GM18867 (cell line): ENCODE data around the gene SIGLEC14.
"Not testable (repeated sequence)": the region's sequence is repeated elsewhere in the genome, so short reads cannot be mapped to it uniquely, and the experiment has no call there.

Experiments
- ATAC-seq: cut with Tn5 transposase; IDR thresholded peaks from one replicate; pipeline ENCODE4 v1.9.1; 2021; ENCODE audit warnings: mild to moderate bottlenecking, moderate library complexity; ENCODE audit not compliant: unreplicated experiment

The SIGLEC14 gene, protein sequence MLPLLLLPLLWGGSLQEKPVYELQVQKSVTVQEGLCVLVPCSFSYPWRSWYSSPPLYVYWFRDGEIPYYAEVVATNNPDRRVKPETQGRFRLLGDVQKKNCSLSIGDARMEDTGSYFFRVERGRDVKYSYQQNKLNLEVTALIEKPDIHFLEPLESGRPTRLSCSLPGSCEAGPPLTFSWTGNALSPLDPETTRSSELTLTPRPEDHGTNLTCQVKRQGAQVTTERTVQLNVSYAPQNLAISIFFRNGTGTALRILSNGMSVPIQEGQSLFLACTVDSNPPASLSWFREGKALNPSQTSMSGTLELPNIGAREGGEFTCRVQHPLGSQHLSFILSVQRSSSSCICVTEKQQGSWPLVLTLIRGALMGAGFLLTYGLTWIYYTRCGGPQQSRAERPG

DNA sequence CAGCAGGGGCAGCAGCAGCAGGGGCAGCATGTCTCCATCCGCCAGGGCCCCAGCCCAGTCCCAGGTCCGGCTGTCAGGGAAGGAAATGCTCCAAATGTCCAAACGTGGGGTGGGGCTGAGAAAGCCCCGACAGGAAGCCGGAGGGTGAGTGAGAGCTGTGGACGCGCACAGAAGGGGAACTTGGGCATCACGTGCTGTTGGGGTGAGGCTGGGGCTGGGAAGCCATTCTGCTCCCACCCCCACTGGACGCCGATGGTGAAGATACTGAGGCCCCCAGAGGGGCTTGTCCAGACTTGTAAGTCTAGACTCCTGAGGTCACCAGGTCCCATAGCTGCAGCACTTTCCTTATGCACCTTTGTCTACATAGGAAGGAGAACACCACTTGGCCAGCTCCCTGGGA, at the start of gene SIGLEC14:
SIGLEC14 (minus strand) TSS at position 96 of the 400 bp plus-strand sequence; CDS start at position 30, 66 bp downstream.
- ATAC-seq = not testable (repeated sequence)

DNA sequence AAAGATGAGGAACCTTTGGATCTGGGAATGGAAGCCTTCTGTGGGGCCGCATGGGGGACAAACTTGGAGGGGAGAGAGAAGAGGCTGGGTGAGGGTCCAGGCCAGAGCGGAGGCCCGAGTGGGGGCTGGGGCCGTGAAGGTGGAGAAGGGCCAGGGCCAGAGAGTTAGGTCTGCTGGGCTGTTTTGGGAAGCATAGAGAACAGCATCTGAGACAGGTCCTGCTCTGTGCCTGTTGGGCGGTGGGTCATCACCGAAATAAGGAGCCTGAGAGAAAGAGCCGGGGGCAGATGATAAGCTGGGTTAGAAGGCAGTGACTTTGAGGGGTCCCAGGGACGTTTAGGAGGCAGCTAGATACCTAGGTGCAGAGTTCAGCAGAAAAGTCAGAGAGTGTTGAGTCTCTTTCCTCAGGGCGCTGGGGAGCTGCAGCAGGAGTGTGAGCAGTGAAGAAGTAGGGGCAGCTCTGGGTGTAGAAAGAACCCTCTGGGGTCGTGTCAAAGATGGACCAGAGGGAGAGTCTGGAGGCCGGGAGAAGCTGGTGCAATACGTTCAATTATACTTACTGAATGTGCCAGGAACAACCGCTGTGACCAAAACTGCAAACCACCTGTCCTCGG, 49.2 kb upstream of the SIGLEC14 start:
- no peak for ATAC-seq

DNA sequence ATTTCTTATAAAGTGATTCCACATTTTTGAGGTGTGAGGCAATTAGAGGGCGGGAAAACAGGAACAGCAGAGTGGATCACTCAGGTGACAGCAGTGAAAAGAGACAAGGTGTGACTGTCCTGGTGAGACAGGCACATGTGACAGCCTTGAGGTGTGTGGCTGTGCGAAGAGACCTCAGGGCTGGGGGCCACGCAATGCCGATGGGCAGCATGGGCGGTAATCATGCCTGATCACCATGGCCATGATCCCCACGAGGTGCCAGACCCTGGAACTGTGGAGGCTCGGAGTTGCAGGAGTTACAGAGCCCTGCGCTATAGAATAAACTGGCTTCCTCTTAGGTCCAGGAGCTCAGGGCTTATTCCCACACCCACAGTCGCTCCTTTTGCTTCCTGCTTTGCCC, 48.5 kb upstream of the SIGLEC14 start:
- no peak for ATAC-seq

DNA sequence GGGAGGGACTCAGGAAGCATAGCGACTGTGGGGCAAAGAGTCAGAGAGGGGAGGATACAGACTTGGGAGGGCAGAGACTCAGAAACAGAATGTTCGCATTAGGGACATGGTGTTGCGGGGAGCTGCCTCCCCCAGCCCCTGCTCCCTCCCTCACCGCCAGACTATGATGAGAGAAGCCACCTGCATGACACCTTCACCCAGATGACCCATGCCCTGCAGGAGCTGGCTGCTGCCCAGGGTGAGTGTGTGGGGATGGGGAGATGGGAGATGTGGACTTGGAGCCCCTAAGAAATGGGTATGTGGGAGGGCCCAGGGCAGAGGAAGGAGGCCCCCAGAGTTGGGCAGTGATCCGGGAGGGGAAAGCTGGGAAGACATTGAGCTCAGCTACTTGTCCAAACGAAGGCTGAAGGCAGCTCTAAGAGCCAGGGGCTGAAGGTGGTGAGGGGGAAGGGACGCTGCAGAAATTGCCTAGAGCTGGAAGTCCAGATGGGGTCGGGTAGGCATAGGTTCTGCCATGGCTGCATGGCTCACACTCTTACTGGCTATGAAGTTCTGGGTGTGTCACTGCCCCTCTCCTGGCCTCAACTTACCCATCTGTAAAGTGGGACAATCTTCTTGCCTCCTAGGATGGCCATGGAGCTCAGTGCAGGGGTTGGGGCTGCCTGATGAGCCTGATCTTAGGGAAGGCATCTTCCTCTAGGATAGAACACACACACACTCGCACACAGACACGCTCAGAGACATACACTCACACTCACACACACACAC, 47.9 kb upstream of the SIGLEC14 start:
- no peak for ATAC-seq

DNA sequence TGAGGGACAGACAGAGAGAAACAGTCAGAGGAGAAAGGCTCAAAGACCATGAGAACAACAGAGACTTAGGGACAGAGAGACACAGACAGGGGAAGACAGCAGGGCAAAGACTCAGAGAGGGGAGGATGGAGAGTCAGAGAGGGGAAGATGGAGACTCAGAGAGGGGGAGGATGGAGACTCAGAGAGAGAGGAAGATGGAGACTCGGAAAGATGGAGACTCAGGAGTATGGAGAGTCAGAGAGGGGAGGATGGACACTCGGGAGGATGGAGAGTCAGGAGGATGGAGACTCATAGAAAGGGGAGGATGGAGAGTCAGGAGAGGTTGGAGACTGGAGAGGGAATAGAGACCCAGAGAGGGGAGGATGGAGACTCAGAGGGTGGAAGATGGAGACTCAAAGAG, 47.2 kb upstream of the SIGLEC14 start:
- ATAC-seq = no peak

DNA sequence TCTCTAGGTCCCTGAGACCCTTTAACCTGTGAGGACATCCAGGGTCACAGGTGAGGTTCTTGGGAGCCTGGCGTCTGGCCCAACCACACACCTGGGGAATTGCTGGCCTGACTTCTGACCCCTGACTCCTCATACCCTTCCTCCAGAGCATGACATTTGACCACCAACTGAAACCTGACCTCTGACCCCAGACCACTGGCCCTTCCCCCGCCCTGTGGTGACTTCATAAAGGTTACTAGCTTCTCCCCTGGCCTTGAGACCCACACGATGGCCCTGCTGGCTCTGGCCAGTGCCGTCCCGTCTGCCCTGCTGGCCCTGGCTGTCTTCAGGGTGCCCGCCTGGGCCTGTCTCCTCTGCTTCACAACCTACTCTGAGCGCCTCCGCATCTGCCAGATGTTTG, 46.6 kb upstream of the SIGLEC14 start, which contains the start of gene SPACA6:
SPACA6 (plus strand) TSS at position 71 of the 400 bp plus-strand sequence; CDS start at position 268, 197 bp downstream.
- ATAC-seq = no peak

DNA sequence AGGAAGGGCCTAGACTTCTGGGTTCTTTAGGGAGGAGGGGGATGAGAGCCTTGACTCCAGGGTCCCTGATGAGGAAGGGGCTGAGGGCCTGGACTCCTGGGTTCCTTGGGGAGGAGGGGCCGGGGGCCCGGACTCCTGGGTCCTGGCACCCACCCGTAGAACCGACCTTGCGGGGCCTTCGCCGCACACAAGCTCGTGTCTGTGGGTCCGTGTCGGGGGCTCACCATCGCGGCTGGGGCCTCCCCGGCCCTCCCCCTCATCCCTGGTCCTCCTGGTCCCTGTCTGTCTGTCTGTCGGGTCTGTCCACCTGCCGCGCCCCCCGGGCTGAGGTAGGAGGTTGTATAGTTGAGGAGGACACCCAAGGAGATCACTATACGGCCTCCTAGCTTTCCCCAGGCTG, 45.8 kb upstream of the SIGLEC14 start:
- no peak for ATAC-seq

DNA sequence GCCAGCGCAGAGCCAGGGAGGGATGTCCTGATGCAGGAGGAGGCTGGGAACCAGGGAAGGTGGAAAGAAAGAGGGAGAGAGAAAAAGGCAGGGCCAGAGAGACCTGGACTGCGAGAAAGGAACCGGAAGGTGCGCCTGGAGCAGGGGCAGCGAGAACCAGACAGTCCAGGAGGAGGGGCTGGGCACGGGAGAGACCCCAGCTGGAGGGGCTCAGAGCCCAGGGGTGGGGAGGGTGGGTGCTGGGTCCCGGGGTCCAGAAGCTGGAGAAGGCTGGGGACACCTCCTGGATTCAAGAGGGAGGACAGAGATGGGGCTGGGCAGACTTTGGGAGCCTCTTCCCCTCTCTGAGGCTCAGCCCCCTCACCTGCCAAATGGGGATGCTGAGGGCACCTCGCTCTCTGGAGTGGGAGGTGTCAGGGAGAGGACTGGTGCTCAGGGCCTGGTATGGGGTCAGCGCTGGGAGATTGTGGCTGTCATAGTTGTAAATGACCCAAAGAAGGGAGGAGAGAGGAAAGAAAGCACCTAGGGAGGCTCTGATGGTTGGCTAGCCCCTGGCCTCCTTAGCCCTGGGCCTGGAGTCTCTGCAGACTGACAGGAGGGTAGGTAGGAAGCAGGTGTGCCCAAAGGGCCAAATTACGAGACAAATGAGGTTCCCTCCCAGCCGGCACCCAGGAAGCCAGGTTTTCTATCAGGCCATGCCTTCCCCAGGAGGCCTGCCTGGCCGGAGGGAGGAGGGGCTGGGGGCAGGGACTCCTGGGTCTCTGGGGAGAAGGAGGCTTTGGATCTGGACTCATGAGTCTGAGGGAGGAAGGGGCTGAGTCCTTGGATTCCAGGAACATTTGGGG, 45.2 kb upstream of the SIGLEC14 start:
- ATAC-seq = no peak

DNA sequence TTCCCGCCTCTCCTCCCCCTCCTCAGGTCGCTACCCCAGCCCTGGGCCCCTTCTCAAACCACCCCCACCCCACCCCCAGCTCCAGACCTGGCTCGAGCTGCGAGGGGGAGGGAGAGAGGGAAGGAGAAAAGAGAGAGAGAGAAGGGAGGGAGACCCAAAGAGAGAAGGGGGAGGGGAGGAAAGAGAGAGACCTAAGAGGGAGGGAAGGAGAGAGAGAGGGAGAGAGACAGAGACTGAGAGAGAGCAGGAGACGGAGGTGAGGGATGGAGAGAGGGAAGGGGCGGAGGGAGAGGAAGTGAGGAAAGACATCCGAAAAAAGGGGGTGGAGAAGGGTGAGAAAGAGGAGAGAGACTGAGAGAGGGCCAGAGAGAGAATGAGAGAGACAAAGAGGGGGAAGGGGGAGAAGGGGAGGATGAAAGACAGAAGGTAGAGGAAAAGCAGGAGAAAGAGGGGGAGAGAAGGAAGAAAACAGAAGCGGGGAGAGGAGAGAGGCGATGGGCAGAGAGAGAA, 44.5 kb upstream of the SIGLEC14 start:
- ATAC-seq = no peak

DNA sequence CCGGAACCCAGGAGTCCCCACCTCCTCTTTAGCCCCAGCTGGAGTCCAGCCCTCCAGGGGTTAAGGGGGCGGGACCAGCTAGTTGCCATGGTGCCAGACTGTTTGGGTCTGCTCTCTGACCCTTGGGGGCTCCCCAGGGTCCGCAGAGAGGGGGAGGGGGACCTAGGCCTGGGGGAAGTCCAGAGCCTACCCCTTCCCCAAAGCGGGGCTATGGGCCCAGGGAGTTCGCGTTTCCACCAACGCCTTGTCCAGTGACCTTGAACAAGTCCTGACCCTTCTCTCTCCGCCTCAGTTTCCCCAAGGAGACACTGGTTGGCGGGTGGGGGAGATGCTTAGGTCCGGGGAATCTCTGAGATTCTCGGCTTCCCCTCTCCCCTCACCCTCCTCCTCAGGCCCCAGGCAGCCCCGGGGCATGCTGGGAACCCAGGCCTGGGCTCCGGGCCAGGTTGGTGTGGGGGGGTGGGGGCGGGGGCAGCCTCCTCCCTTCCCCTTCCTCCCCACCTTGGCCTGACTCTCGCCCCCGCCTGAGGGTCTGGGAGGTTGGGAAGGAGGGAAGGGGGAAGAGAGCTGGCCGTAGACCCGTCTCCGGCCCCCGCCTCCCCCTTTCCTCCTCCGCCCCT, 43.9 kb upstream of the SIGLEC14 start:
- no peak for ATAC-seq

DNA sequence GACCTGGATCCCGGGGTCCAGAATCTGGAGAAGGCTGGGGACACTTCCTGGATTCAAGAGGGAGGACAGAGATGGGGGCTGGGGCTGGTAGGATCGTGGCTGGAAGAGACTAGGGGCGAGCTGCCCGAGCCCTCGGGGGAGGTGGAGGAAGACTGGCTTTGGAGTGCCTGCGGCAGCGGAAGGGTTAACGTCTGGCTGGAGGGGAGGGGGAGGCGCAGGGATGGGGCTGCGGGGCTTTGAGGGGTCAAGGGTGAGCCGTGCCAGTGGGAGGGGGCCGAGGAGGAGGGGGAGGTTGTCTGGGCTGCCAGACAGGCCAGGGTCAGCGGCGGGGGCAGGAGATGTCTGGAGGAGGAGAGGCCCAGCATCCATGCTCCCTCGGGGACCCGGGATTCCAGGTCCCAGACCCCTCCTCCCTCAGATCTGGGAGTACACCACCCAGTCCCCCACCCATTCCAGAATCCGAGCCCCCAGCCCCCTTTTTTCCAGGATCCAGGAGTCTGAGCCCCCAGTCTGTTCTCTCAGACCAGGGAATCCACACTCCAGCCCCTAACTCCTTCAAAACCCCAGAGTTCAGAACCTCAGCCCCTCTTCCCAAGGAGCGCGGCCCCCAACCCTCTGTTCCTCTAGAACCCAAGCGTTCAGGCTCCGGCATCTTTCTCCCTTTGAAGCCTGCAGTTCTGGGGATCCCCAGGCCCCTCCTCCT, 43.3 kb upstream of the SIGLEC14 start:
- no peak for ATAC-seq

DNA sequence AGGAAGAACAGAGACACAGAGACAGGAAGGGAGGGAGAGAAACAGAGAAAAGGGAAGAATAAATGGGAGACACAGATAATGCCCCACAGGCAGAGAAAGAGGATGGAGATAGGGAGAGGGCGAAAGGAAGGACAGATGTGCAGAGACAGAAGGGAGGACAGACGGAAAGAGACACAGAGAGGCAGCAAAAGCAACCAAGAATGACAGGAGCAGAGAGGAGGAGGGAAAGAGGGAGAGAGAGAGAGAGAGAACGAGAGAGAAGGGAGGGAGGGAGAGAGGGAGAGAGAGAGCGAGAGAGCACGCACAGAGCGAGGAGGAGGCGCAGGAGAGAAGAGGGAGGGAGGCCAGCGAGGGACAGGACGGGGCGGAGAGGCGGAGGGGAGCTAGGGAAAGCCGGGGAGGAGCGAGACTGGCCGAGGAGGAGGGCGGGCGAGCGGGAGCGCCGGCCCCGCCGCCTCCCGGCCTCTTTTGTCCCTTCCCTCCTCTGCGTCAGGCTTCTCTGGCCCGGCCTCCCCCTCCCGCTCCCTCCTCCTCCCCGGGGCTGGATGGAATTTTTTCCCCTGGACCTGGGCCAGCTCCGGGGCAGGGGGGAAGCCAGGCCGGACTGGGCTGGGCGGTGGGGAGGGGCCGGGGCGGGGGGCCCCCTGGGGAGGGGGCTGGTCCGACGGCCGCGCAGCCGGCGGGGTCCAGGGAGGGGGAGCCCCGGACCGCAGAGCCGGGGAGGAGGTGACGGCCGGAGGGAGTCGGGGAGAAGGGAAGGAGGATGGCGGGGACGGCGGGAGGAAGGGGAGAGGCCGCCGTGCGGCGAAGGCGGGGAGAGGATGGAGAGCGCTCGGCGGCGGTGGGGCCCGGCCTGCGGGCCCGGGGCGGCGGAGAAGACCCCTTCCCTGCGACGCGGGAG, 42.3 kb upstream of the SIGLEC14 start:
- ATAC-seq = no peak

DNA sequence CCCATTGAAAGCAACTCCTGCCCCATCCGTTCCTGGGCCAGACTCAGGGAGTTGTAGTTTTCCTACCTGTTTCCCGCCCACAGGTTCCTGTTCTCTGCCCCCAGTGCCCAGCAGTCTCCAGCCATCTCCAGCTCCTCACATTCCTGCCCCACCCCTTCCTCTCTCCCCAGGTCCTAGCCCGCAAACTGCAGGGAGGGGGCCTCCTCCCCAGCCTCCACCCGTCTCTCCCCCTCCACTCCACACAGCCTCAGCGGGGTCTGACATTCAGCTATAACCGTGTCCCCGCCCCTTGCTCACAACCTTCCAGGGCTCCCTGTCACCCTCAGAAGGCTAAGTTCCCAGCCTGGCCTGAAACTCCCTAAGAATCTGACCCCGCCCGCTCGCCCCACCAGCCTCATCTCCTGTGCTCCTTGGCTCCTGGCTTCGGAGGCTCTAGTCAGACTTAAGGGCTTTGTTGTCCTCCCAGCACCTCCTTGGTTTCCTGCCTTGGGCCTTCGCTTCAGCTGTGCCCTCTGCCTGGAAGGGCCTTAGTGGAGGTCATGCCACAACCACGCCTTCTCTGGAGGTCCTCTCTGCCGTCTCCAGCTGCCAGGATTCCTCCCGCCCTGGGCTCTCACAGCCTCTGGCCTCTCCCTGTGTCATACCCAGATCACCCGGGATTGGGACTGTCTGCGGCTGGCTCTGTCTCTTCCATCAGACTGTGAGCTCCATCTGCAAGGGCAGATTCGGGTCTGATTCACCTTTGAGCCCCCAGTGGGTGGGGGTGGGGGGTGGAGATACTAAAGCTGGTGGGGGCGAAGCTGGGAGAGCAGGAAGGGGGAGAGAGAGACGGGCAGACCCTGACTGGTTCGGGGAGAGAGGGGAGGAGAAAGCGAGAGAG, 41.4 kb upstream of the SIGLEC14 start:
- ATAC-seq = no peak

DNA sequence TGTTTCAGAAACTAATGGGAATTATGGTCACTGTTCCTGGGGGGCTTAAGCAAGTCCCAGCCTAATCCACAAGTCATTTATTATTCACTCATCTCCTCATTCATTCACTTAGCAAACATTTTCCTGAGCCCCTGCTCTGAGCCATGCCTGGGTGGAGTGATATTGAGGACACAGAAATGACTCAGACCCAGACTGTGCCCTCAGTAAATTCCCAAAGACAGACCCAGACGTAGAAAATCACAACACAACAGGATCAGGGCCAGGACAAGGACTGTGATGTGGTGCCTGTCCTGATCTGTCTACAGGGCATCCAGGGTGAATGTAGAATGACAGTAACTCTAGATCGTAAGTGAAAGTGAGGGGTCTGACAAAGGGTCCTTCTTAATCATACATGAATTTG, 39.5 kb upstream of the SIGLEC14 start:
- ATAC-seq = no peak

DNA sequence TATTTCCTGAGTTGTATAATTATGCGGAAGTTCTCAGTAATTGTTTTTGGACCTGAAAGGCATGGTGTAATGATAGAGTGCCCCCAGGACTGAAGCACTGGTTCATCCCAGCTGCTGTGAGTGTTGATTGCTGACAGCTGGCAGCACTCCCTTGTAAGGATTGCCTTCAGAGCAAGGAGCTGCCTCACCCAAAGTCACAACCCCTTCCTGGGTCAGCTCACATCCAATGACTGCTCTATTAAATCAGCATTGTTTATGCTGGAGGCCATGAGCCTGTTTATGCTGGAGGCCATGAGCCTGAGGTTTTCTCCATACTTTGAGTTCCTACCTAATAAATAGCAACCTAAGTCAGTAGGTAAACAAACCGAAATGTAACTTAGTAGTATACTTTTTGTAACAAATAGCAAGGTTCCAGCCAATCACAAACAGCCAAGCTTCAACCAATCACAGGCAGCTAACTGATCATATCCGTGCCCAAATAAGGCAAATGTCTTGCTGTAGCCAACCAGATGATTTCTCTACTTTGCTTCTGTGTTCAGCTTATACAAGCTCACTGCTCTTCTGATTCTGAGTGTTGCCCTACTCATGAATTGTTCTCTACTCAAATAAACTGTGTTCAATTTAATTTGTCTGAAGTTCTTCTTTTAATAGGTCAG, 34.8 kb upstream of the SIGLEC14 start:
- ATAC-seq = no peak

DNA sequence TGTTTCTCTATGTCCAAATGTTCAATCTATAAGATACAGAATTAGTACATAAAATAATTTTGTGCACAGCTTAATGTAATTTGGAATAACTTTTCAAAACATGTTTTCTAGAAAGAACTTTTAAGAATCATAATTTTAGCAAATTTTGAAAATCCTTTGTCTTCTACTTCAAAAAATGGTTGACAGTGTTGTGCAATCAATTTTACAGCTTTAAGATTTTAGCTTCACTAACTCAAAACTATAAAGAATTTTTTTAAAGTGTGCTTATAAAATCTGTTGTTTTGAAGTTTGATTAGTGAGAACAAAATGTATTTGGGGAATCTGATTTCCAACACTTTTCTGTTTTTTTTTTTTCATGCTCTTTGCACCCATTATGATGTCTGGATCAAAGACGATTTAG, 33.8 kb upstream of the SIGLEC14 start:
- ATAC-seq = no peak

DNA sequence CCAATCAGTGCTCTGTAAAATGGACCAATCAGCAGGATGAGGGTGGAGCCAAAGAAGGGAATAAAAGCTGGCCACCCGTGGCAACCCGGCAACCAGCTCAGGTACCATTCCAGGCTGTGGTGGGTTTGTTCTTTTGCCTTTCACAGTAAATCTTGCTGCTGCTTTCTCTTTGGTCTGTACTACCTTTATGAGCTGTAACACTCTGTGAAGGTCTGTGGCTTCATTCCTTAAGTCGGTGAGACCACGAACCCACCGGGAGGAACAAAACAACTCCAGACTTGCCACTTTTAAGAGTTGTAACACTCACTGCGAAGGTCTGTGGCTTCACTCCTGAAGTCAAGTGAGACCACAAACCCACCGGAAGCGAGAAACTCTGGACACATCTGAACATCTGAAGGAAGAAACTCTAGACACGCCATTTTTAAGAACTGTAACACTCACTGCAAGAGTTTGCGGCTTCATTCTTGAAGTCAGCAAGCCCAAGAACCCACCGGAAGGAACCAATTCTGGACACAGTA, 30.0 kb upstream of the SIGLEC14 start:
- no peak for ATAC-seq
